Subcutaneous adipose tissue (tissue), 4 donors: ENCODE data around the gene UNC5B. TPM values are rescaled to one million over a fixed set of nuclear protein-coding genes. Genes with fewer than 3 reads are reported as not detected.

ENCODE experiments used
- CTCF ChIP-seq: fragments of 450-650 bp; IDR thresholded peaks from one replicate; pipeline ENCODE4 v1.5.1; 2016; ENCODE audit warnings: low read depth, mild to moderate bottlenecking, control low read depth, antibody characterized with exemption, moderate library complexity
- total RNA-seq, 4 donors: library from RNA; depleted of rRNA; stranded (reverse); fragments of >200 nt; gene quantifications; one replicate each; pipeline ENCODE4 v1.1.0, GENCODE V29; 2016

UNC5B gene
- total RNA-seq, 4 donors from 2014 or later = 0.22 to 1.1 (median 0.91) TPM

- TF ChIP-seq CTCF = no peak
Measured at GRCh38 chr10:71272056-71272771, 59.8 kb downstream of the UNC5B start.

GRCh38 chr10:71273506-71273905 is 61.1 kb downstream of the UNC5B start:
- TF ChIP-seq CTCF = no peak

- no peak for TF ChIP-seq CTCF
Measured at GRCh38 chr10:71274901-71275796, 62.8 kb downstream of the UNC5B start.

GRCh38 chr10:71276873-71277272 is 64.5 kb downstream of the UNC5B start:
- TF ChIP-seq CTCF = no peak

- no peak for TF ChIP-seq CTCF
Measured at GRCh38 chr10:71277914-71278665, 65.7 kb downstream of the UNC5B start.

GRCh38 chr10:71278691-71279588 is 66.6 kb downstream of the UNC5B start:
- no peak for TF ChIP-seq CTCF
